GM18909 (cell line): ENCODE data around the gene RAB11FIP4.
"Not testable (repeated sequence)": the region's sequence is repeated elsewhere in the genome, so short reads cannot be mapped to it uniquely, and the experiment has no call there.

Experiments
- ATAC-seq: cut with Tn5 transposase; IDR thresholded peaks from one replicate; pipeline ENCODE4 v1.9.1; 2021; ENCODE audit warnings: mild to moderate bottlenecking; ENCODE audit not compliant: unreplicated experiment, poor library complexity

Gene RAB11FIP4

DNA sequence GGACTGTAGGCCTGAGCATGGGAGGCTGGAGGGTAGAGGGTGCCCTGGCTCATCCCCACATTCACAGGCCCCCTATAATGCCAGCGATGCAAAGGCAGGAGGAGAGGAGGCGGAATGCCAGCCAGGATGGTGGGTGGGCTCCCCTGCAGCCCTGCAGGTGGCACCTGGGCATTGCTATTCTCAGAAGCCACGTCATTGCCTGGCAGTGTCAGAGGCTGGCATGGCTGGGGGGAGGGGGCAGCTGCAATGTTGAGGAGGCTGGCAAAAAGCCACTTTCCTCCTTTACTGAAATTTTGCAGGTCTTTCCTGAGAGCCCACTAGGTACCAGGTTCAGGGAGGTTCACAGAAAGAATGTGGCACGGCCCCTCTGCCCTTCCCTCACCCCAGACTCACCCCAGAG, 36.2 kb downstream of the RAB11FIP4 start:
- no peak for ATAC-seq

DNA sequence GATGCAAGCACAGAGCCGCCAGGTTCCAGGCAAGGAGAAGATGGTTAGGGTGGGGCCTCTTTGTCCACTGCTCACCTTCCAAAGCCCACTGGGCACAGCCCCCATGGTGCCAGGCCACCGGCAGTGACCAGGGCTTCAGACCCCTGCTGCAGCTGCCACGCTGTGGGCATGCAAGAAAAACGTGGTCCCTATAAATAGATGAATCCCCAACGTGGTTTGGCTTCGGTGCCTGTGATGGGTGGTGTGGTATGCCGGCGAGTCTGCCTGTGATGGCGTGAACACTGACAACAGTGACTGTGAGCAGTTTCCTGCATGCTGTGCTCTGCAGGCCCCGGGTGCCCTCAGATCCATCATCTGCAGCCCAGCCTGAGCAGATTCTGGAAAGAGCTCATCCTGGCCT, 36.6 kb downstream of the RAB11FIP4 start:
- ATAC-seq = no peak

DNA sequence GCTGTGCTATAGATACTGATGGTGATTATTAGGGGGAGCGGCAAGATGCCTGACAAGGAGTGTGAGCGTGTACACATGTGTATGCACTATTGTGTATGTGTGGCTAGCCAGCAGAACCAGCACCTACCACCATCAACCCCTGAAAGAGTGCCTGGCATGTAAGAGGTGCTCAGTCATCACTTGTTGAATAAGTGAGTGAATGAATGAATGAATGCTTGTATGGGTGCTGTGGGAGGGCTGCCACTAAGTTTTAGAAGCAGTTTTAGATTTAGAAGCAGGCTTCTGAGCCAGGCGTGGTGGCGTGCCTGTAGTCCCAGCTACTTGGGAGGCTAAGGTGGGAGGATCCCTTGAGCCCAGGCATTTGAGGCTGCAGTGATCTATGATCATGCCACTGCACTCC, 37.0 kb downstream of the RAB11FIP4 start:
- no peak for ATAC-seq

DNA sequence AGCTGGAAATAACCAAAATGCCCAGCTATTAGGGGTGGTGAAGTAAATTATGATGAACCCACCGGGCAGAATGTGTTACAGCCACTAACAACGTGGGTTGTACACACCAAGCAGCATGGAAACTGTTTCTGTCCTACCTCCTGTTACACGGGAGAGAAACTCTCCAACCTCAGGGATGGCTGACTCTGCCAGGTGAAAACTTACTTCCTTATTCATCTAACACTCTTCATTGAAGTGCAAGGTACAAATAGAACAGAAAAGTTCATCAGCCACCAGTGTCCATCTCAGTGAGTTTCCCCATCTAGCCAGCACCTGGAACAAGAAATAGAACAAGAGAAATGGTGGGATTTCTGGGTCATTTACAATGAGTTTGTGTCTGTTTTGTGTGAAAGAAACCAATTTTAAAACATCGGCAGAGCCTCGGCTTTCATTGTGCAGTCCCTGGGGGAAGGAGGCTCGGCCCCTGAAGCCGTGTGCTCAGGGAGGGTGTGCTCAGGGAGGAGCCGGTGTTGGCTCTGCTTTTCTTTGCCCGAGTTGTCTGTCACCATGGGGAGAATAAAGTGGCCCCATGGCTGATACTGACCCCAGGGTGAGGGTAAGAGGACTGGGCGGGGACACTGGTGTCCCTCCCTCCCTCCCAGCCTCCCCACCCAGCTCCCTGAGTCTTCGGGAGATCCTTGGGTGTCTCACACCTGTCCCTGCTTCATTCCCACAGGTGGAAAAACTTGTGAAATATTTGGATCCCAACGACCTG, 39.8 kb downstream of the RAB11FIP4 start:
- ATAC-seq = no peak

DNA sequence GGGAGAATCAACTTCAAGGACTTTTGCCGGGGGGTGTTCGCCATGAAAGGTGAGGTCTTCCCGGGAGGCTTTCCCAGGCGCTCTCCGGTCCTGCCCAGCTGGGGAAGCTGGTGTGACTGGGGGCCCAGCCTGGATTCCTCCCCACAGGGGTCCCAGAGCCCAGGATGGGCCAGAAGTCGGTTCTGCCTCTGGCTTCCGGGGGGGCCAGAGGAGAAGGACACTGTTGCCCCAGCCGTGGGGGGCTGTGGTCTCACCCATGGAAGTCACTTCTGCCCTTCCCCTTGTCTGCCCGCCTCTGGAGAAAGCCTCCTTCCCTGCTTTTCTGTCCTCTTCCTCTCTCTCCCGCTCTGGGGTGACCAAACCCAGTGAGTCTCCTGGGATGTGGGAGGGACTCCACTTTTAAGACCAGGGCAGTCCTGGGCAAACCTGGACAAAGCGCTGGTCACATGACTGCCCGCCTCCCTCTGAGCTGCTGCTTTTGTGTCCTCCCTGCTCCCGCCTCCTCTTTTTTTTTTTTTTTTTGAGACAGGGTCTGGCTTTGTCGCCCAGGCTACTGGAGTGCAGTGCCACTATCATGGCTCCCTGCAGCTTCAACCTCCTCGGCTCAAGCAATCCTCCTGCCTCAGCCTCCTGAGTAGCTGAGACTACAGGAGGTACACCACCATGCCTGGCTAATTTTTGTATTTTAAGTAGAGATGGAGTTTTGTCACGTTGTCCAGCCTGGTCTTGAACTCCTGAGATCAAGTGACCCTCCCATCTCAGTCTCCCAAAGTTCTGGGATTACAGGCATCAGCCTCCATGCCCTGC, 40.6 kb downstream of the RAB11FIP4 start:
- no peak for ATAC-seq

DNA sequence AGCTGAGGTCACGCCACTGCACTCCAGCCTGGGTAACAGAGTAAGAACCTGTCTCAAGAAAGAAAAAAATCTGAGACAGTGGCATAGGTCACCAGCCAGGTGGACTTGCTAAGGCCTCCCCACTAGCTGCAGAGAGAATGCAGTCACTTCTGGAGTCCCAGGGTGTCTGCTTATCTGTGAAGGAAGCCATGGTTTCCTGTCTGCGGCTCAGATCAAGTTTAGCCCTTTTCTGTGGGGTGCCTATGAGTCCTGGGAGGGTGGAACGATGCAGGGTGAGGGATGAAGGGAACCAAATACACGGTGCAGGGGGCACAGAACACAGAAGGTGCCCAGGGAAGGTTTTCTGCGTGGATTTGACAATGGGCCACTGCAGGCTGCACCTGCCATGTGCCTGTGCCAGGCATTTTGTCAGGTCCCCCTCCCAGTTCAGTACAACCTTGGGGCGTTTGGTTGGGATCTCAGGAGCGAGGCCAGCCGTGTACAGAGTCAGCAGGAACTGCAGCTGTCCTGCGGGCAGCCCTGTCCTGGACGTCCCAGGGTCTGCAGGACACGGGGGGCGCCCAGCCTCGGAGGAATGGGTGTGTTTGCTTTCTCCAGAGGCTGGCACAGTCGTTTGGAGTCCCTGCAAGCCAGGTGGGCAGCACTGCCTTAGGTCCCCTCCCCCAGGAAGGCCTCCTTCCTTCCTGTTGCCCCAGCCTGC, 41.8 kb downstream of the RAB11FIP4 start:
- no peak for ATAC-seq

DNA sequence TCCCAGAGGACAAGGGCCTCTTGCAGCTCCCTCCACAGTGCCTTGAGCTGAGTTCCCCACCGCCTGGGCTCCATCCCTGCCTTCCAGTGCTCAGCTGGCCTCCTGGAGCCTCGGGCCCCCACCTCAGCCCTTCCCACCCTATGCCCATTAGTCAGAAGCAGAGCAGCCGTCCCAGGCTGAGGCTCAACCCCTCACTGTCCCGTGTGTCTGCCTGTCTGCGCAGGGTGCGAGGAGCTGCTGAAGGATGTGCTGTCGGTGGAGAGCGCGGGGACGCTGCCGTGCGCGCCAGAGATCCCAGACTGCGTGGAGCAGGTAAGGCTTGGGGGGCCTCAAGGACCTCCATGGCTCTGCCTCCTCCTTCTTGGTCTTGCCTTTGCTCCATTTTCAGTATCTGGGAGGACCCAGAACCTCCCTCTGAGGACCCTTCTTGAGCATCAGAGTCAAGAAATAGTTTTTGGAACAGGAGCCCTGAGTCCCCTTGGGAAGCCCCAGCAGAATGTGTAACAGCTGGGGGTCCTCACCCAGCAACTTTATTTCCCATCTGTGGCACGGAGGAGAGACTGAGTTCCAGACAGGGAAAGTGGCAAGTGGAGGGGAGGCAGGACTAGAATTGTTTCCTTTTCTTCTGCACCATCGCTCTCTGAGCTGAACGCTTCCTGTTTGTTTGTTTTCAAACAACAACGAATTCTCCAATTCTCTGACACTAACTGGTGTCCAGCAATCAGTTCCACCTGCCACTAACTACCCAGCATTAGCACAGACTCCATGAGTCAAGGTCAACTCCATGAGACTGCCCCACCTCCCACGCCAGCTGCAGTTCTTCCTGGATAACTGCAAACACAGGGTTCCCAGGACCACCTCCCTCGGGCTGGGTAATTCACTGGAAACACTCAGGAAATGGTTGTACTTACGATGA, 42.6 kb downstream of the RAB11FIP4 start:
- no peak for ATAC-seq

DNA sequence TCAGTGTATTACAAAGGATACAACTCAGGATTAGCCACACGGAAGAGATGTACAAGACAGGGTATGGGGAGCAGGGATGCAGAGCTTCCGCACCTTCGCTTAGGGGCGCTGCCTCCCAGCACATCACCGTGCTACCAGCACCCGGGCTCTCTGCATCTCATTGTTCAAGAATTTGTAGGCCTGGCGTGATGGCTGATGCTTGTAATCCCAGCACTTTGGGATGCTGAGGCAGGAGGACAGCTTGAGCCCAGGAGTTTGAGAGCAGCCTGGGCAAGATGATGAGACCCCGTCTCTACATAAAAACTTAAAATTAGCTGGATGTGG, 43.2 kb downstream of the RAB11FIP4 start:
- no peak for ATAC-seq

DNA sequence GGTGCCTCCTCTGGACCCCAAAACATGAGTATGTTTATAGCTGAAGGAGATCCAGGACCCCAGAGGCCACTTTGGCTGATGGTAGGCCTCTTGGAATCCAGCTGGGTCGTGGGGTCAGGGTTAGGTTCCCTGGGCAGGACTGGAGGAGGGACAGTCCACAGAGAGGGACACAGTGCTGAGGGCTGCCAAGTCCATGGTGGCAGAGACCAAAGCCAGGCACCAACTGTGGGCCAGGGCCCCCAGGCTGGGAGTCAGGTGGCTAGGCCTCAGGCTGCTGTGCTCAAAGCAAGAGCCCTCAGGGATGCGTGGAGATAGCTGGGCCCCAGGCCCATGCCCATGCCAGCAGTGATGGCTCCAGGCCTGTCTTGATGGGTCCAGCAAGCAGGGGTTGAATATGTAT, 44.1 kb downstream of the RAB11FIP4 start:
- ATAC-seq = no peak

DNA sequence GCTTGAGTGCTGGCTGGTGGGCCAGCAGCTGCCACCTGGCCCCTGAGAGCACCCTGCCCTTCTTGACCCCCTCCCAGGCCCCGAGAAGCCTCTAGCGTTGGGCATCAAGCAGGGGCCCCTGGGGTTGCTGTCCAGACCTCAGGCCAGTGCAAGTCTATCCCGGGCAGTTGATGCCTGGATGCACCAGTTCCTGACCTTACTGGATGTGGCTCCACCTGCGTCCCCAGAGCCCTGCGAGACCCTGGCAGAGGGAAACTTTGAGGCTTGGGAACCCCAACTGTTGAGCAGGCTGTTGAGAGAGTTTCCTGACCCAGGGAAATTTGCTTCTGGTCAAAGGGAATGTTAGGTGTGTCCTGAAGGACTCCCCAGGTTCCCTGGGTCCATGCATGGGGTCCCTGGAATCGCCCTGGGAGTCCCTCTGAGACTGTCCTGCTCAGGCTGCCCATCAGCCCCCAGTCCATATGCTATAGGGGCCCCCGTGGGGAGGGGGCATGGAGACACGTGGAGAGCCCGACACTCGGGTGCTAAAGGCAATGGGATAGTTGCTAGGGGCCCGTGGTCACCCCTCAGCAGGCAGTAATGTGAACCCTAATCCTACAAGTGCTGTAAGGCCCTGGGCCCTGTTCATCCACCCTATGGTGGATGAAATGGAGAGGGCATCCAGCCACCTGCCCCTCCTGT, 46.4 kb downstream of the RAB11FIP4 start:
- ATAC-seq = no peak

DNA sequence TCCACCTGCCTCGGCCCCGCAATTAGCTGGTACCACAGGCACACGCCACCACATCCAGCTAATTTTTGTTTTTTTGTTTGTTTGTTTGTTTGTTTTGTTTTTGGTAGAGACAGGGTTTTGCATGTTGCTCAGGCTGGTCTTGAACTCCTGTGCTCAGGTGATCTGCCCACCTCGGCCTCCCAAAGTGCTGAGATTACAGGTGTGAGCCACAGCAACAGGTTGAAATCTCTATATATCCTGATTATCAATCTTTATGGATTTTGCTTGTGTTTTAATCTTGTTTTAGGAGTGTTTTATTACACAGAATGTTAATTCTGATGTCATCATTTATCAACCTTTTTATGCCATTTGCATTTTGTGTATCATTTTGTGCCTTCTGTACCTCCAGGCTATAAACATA, 48.2 kb downstream of the RAB11FIP4 start:
- ATAC-seq = no peak

DNA sequence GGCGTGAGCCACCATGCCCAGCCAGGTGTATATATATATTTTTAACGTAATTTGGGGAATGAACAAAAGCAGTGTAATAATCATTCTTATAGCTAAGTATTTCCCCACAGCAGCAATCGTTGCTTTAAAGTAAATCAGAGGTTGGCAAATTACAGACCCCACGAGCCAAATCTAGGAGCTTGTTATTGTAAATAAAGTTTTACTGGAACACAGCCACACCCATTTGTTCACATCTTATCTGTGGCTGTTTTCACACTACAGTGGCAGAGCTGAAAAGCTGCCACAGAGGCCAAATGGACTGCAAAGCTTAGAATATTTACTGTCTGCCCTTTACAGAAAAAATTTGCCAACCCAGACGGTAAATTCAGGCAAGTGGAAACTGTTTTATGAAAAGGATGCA, 50.8 kb downstream of the RAB11FIP4 start:
- no peak for ATAC-seq

DNA sequence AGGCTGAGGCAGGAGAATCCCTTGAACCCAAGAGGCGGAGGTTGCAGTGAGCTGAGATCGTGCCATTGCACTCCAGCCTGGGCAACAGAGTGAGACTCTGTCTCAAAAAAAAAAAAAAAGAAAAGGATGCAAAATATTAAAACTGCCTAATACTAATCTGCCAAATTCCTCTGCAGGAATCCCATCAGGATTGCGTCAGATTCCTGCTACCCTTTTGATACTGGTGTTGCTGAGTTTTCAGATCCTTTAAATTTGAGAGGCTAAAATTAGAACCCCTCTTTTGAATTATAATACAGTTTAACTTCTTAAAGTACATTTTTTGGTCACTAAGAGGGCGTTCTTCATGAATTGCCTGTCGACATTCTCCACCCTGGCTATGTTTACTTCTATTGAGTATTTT, 51.4 kb downstream of the RAB11FIP4 start:
- ATAC-seq = not testable (repeated sequence)

DNA sequence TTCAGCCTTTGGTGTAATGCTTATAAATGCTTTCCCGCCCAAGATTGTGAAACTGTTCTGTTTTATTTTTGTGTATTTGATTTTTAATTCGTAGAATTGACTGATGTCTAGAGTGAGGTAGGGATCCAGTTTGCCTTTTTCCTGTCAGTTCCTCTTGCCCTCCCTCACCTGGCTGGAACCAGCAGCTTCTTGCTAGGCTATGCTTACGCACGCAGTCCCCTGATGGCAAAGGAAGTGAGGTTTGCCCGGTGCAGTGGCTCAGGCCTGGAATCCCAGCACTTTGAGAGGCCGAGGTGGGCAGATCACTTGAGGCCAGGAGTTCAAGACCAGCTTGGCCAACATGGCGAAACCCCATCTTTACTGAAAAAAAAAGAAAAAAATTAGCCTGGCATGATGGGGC, 51.9 kb downstream of the RAB11FIP4 start:
- ATAC-seq = no peak

DNA sequence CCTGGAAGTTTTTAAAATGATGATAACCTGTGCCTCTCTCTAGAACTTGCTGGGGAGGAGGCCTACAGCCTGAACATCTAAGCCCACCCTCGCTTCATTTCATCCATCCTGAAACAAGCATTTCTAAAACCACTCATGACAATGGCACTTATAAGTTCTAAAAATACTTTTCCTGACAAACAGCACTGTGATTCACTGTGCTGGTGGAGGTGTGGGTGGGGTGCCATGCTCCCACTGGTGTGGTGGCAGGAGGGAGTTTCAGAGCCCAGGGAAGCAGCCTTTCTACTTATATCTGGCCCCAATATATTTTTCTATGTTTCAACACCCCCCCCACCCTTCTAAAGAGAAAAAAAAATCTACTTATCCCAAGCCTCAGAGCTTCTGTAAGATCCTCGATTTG, 52.6 kb downstream of the RAB11FIP4 start:
- no peak for ATAC-seq

DNA sequence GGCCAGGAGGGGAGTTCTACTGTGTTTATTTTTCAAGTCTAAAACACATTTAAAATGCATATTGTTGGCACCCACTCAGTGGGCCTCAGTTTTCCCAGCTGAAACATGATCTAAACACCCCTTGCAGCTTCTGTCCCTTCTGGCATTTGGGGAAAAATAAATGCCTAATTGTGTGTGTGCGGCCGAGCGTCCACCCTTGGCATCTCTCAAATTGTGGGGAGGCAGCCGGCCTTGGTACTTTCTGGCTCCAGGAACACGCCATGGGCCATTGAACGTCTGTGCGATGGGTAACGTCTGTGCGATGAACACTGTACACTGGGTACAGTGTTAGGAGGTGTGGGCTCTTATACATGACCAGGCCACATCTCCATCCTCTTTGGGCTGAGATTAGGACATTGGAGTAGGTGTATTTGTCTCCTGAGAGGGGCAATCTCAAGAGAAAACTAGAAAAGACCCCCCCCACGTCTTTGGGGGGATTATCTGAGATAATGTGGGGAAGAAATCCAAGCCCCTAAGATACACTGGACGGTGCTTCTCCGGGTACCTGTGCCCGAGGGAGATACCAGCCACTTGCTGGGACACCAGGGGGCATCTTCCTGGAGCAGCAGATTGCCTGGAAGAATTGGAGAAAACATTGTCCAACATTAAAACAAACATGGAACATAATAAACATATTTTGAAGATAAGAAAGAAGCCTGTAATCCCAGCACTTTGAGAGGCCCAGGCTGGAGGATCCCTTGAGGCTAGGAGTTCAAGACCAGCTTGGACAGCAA, 54.9 kb downstream of the RAB11FIP4 start:
- ATAC-seq = no peak

DNA sequence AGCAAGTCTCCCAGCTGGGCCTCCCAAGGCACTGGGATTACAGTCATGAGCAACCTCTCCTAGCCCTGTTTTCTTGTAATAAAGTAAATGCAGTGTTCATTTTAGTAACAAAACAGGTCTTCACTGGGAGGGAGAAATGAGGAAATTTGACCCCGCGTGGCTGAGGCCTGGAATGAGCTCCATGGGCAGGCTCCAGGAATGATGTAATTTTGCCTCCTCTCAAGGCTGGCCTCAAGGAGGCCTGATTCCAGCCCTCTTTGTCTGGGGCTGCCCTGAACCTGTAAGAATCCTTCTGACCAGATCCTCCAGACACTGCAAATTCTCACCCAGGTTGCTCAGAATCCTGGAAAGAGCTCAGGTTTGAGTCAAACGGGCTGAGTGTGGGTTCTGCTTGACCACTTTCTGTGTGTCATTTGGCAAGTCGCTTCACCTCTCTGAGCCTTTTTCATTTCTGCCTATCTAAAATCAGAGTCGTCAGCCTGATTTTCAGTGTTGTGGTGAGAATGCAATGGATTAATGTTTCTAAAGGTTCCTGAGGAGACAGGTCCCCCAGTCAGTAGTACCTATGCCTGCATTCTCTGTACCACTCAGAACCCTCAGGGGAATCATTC, 57.1 kb downstream of the RAB11FIP4 start:
- no peak for ATAC-seq

DNA sequence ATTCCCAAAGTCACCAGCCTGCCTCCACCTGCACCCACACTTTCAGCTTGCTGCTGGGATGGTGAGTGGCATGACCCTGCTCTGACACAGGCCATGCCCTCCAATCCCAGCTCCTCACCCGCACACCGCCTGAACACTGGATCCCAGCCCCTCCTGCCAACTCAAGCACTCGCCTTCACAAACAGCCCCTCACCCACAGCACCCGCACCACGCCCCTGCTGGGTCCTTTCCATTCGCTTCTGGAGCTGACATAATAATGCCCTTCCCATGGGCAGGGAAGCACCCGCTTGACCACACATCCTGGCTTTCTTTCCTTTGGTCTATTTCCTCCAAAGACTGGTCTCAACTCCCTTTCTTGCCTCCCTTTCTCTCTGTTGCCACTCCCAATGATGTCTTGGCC, 57.6 kb downstream of the RAB11FIP4 start:
- ATAC-seq = no peak

DNA sequence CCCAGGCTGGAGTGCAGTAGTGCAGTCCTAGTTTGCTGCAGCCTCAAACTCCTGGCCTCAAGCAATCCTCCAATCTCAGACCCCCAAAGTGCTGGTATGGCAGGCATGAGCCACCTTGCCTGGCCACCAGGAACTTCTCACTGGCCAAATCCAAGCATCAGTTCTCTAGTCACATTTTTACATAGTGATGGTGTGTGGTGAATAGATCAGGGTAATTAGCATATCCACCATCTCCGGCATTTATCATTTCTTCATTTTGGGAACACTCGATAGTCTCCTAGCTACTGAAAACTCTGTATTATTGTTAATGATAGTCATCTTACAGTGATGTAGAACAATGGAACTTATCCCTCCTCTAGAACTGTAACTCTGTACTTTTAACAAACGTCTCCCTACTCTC, 58.3 kb downstream of the RAB11FIP4 start:
- ATAC-seq = no peak
